NT2/D1 (cell line): ENCODE measurements around the gene SCN3B.

Source experiments
- SUZ12 ChIP-seq: IDR thresholded peaks from 2 replicates; pipeline ENCODE4 v1.6.1; 2011; ENCODE audit not compliant: insufficient read length, insufficient read depth; ENCODE audit errors: extremely low read depth
- YY1 ChIP-seq: IDR thresholded peaks from 2 replicates; pipeline ENCODE4 v1.6.1; 2011; ENCODE audit not compliant: insufficient read length, insufficient read depth
- ZNF274 ChIP-seq: IDR thresholded peaks from 2 replicates; pipeline ENCODE4 v1.6.1; 2011; ENCODE audit warnings: mild to moderate bottlenecking, low read depth, low read length

DNA sequence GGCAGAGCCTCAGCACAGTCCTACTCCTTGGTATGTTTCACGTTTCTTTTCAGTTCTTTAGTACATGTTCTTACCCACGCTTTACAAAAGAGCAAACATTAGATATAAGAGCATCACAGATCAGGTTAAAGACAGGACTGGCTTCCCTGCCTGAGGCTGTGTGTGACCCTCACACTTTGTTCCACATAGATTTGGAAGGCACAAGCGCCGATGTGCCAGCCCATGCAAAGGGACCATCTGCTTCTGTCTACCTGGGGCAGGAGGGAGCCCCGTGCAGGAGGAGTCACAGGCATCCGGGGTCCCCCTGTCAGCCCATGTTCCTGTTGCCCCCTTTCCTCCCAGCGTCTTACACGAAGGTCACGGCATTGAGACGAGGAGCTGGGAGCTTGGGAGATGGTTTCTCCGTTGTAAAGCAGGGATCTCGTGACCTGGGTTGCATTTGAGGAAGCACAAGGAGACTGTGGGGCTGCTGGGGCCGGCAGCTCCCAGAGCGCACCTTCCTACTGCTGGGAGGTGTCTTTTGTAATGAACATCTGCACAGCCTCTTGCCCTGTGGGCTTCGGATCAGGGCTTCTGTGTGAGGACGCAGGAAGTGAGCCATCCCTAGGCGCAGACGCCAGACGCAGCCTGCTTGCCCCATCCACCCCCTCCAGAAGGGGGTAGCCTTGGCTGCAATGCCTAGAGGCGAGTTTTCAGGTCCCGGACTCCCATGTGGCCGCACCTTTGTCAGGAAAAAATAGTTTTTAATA is 72.6 kb downstream of the SCN3B start:
- TF ChIP-seq YY1 (no peak), ZNF274 (no peak), SUZ12 (no peak)
